HEK293 (cell line): Measurements from ENCODE around the gene HSDL2.

ENCODE experiments used
- CTCF ChIA-PET: fragments of 350-600 bp; formaldehyde crosslinking; extraction: SDS; loops from one replicate; lab custom pipeline; 2021; ENCODE audit warnings: antibody characterized with exemption; lab: Yijun Ruan, JAX
- POLR2A ChIA-PET: fragments of 300-600 bp; formaldehyde crosslinking; extraction: SDS; loops from one replicate; lab custom pipeline; 2020; ENCODE audit warnings: antibody characterized with exemption, inconsistent platforms; lab: Yijun Ruan, JAX
- H3K27ac ChIP-seq: fragments of 200-500 bp; sonication (Bioruptor generic); 2 replicates; pipeline ENCODE4 v1.5.1; 2014; ENCODE audit warnings: low read depth, low read length, control low read depth, inconsistent platforms; ENCODE audit errors: extremely low read depth
- H3K36me3 ChIP-seq, 2 experiments: fragments of 200-500 bp in 1 of 2; sonication (Bioruptor generic) in 1 of 2; 1 replicate in 1 of 2; 2 replicates in 1 of 2; pipeline ENCODE4 v1.5.1; 2014 to 2017; ENCODE audit warnings: inconsistent platforms in 2 of 2, low read length in 2 of 2; ENCODE audit not compliant: control insufficient read depth in 2 of 2, insufficient read depth in 1 of 2
- H3K4me1 ChIP-seq: fragments of 200-500 bp; sonication (Bioruptor generic); 2 replicates; pipeline ENCODE4 v1.5.1; 2014; ENCODE audit warnings: mild to moderate bottlenecking, low read length, inconsistent platforms; ENCODE audit not compliant: control insufficient read depth, insufficient read depth
- H3K4me3 ChIP-seq: 2 replicates; pipeline ENCODE4 v1.5.1; 2011; ENCODE audit warnings: low read depth, mild to moderate bottlenecking, control low read depth, low read length, moderate library complexity
- H3K9me3 ChIP-seq: fragments of 200-500 bp; sonication (Bioruptor generic); 2 replicates; pipeline ENCODE4 v1.5.1; 2014; ENCODE audit warnings: low read depth, low read length, inconsistent platforms; ENCODE audit not compliant: control insufficient read depth, insufficient read depth
- GLI4 ChIP-seq: fragments of 450-650 bp; formaldehyde crosslinking; IDR thresholded peaks from 2 replicates; pipeline ENCODE4 v1.5.1; 2016; ENCODE audit warnings: missing biosample characterization, missing genetic modification characterization
- HIC1 ChIP-seq: fragments of 450-650 bp; formaldehyde crosslinking; IDR thresholded peaks from 2 replicates; pipeline ENCODE4 v1.5.1; 2016; ENCODE audit warnings: missing biosample characterization, missing genetic modification characterization
- HOXC10 ChIP-seq: sonication (generic); formaldehyde crosslinking; IDR thresholded peaks from 2 replicates; pipeline ENCODE4 v1.8.1; 2023; ENCODE audit warnings: mild to moderate bottlenecking, missing genetic modification reagents
- PBX3 ChIP-seq: sonication (generic); formaldehyde crosslinking; IDR thresholded peaks from 2 replicates; pipeline ENCODE4 v1.8.1; 2022; ENCODE audit warnings: mild to moderate bottlenecking, moderate library complexity, missing genetic modification reagents
- PRDM10 ChIP-seq: fragments of 450-650 bp; formaldehyde crosslinking; IDR thresholded peaks from 2 replicates; pipeline ENCODE4 v1.5.1; 2016; ENCODE audit warnings: missing biosample characterization, missing genetic modification characterization
- SCRT2 ChIP-seq: fragments of 450-650 bp; formaldehyde crosslinking; IDR thresholded peaks from 2 replicates; pipeline ENCODE4 v1.5.1; 2016; ENCODE audit warnings: missing biosample characterization, missing genetic modification characterization
- TSHZ1 ChIP-seq: fragments of 450-650 bp; formaldehyde crosslinking; IDR thresholded peaks from 2 replicates; pipeline ENCODE4 v1.5.1; 2016; ENCODE audit warnings: missing biosample characterization, missing genetic modification characterization, borderline replicate concordance
- ZNF280D ChIP-seq: fragments of 450-650 bp; formaldehyde crosslinking; IDR thresholded peaks from 2 replicates; pipeline ENCODE4 v1.5.1; 2016; ENCODE audit warnings: missing biosample characterization, missing genetic modification characterization
- ZNF449 ChIP-seq: fragments of 450-650 bp; formaldehyde crosslinking; IDR thresholded peaks from 2 replicates; pipeline ENCODE4 v1.5.1; 2017; ENCODE audit warnings: missing biosample characterization, mild to moderate bottlenecking, missing genetic modification characterization, moderate library complexity
- ZNF600 ChIP-seq: fragments of 450-650 bp; formaldehyde crosslinking; IDR thresholded peaks from 2 replicates; pipeline ENCODE4 v1.5.1; 2016; ENCODE audit warnings: missing biosample characterization, missing genetic modification characterization
- ZNF623 ChIP-seq: fragments of 450-650 bp; formaldehyde crosslinking; IDR thresholded peaks from 2 replicates; pipeline ENCODE4 v1.5.1; 2016; ENCODE audit warnings: missing biosample characterization, missing genetic modification characterization
- ZNF639 ChIP-seq: fragments of 450-650 bp; formaldehyde crosslinking; IDR thresholded peaks from 2 replicates; pipeline ENCODE4 v1.5.1; 2016; ENCODE audit warnings: missing biosample characterization, missing genetic modification characterization
- ZNF654 ChIP-seq: fragments of 450-650 bp; formaldehyde crosslinking; IDR thresholded peaks from 2 replicates; pipeline ENCODE4 v1.5.1; 2016; ENCODE audit warnings: low read depth, missing biosample characterization, missing genetic modification characterization
- ZNF747 ChIP-seq: fragments of 450-650 bp; formaldehyde crosslinking; IDR thresholded peaks from 2 replicates; pipeline ENCODE4 v1.5.1; 2016; ENCODE audit warnings: missing biosample characterization, missing genetic modification characterization
- ZNF830 ChIP-seq: fragments of 450-650 bp; IDR thresholded peaks from 2 replicates; pipeline ENCODE4 v1.5.0; 2018; ENCODE audit warnings: missing biosample characterization, missing genetic modification characterization, low read depth, mild to moderate bottlenecking, moderate library complexity

Gene HSDL2

GRCh38 chr9:112506571-112506970, 126.7 kb downstream of the HSDL2 start:
- Histone ChIP-seq H3K4me1 (no peaks in the 10 kb centered on the region), H3K27ac (no peak overlapping the region), H3K4me3 (no peak overlapping the region), H3K36me3 (no peaks in the 10 kb centered on the region), H3K9me3 (no peaks in the 10 kb centered on the region)
- ChIA-PET CTCF (interaction anchor here (0.6 to 0.7 kb wide), 2 partner anchors 308 to 1906 kb away, joined by 3 to 4 read pairs; no protein-coding TSS in a partner anchor), POLR2A (interaction anchor here (2.6 kb wide), 1 partner anchor 20 kb away, joined by 10 read pairs; the partner anchor contains the start of gene KIAA1958)
- TF ChIP-seq PRDM10 (no peak), ZNF600 (tag by site-specific recombination) (no peak), TSHZ1 (tag by site-specific recombination) (no peak), ZNF747 (tag by site-specific recombination) (no peak), ZNF654 (tag by site-specific recombination) (no peak), ZNF639 (tag by site-specific recombination) (no peak), PBX3 (no peak), GLI4 (tag by site-specific recombination) (no peak), HIC1 (tag by site-specific recombination) (no peak), HOXC10 (CRISPR knock-in tag) (no peak), ZNF623 (tag by site-specific recombination) (no peak), ZNF449 (no peak), SCRT2 (tag by site-specific recombination) (no peak), ZNF280D (no peak), ZNF830 (tag by site-specific recombination) (no peak)
